HepG2 (cell line): ENCODE data around the gene CHEK2. TPM values are rescaled to one million over a fixed set of nuclear protein-coding genes. Genes with fewer than 3 reads are reported as not detected.

Experiments used
- ATAC-seq: fragments of 200-7000 bp; cut with Tn5 transposase; 3 replicates; pipeline ENCODE4 v1.9.1; 2020; ENCODE audit warnings: mild to moderate bottlenecking, moderate library complexity
- BruUV-seq: library from RNA; stranded (reverse); fragments of 400-500 nt; replicated peaks from 2 replicates; lab custom pipeline; 2021; lab: Mats Ljungman, UMichigan
- CTCF ChIA-PET: fragments of 300-600 bp; formaldehyde crosslinking; extraction: SDS; loops from one replicate; lab custom pipeline; 2021; ENCODE audit warnings: low total read pairs, inconsistent platforms, low intra/inter-chr PET ratio; lab: Yijun Ruan, JAX
- POLR2A ChIA-PET: fragments of 350-600 bp; sonication (Branson Sonifier 250); formaldehyde crosslinking; loops from one replicate; lab custom pipeline; 2020; ENCODE audit warnings: antibody characterized with exemption, inconsistent platforms; lab: Yijun Ruan, JAX
- DNase-seq: peaks from one replicate; pipeline ENCODE4 v3.0.0-alpha.2; 2015; ENCODE audit warnings: low spot score
- FAIRE-seq: peaks from 3 replicates; lab custom pipeline; 2011; peaks lifted over from hg19 to GRCh38; lab: Jason Lieb, UNC
- H2AFZ ChIP-seq: one replicate; pipeline ENCODE4 v1.6.1; 2011; ENCODE audit warnings: low read length, inconsistent platforms
- H3K27ac ChIP-seq: fragments of 300-600 bp; 3 replicates; pipeline ENCODE4 v1.8.0; 2011; ENCODE audit warnings: mixed run types, mild to moderate bottlenecking, mixed read lengths, low read length, inconsistent platforms; ENCODE audit not compliant: insufficient read depth; ENCODE audit errors: extremely low read length
- H3K27me3 ChIP-seq, 2 experiments: fragments of 200-600 bp in 1 of 2; 2 replicates in 1 of 2; 3 replicates in 1 of 2; pipeline versions ENCODE4 v1.6.0 to v1.8.0; 2011; ENCODE audit warnings: low read length in 2 of 2, mild to moderate bottlenecking in 2 of 2, moderate library complexity in 2 of 2, inconsistent platforms in 1 of 2; ENCODE audit not compliant: insufficient read depth in 2 of 2, control insufficient read depth in 1 of 2
- H3K36me3 ChIP-seq, 2 experiments: fragments of 200-600 bp in 1 of 2; replicated peaks in 1 of 2; 2 replicates in 1 of 2; 3 replicates in 1 of 2; pipeline versions ENCODE4 v1.5.1 to v1.8.0; 2011; ENCODE audit warnings: low read length in 2 of 2, inconsistent platforms in 1 of 2; ENCODE audit not compliant: insufficient read depth in 2 of 2, control insufficient read depth in 1 of 2
- H3K4me1 ChIP-seq: 2 replicates; pipeline ENCODE4 v1.5.1; 2012; ENCODE audit warnings: low read length, inconsistent platforms; ENCODE audit not compliant: insufficient read depth
- H3K4me2 ChIP-seq: 2 replicates; pipeline ENCODE4 v1.6.0; 2011; ENCODE audit warnings: low read depth, low read length, inconsistent platforms
- H3K4me3 ChIP-seq, 3 experiments: fragments of 200-600 bp in 1 of 3; sonication (generic), shearing (Covaris generic) in 1 of 3; replicated peaks in 1 of 3; 2 replicates each; pipeline ENCODE4 v1.5.1; 2011 to 2016; ENCODE audit warnings: low read length in 3 of 3, inconsistent platforms in 2 of 3, low read depth in 2 of 3, mild to moderate bottlenecking in 2 of 3, control low read depth in 1 of 3, mixed read lengths in 1 of 3; ENCODE audit not compliant: insufficient read depth in 1 of 3
- H3K79me2 ChIP-seq: one replicate; pipeline ENCODE4 v1.6.1; 2011; ENCODE audit warnings: low read length, inconsistent platforms; ENCODE audit not compliant: insufficient read depth
- H3K9ac ChIP-seq: 2 replicates; pipeline ENCODE4 v1.6.0; 2011; ENCODE audit warnings: mild to moderate bottlenecking, low read depth, low read length, inconsistent platforms; ENCODE audit not compliant: insufficient read depth
- H3K9me3 ChIP-seq: 2 replicates; pipeline ENCODE4 v1.5.1; 2012; ENCODE audit warnings: mild to moderate bottlenecking, low read length
- H4K20me1 ChIP-seq: 2 replicates; pipeline ENCODE4 v1.6.0; 2011; ENCODE audit warnings: inconsistent platforms, mild to moderate bottlenecking, low read length, moderate library complexity; ENCODE audit not compliant: insufficient read depth
- E2F1 ChIP-seq: sonication (generic); formaldehyde crosslinking; IDR thresholded peaks from 2 replicates; pipeline ENCODE4 v1.5.0; 2020; ENCODE audit warnings: missing genetic modification reagents
- ETV5 ChIP-seq: IDR thresholded peaks from 2 replicates; pipeline ENCODE4 v1.6.1; 2018; ENCODE audit warnings: missing biosample characterization, missing genetic modification reagents, inconsistent platforms, borderline replicate concordance
- KAT7 ChIP-seq: IDR thresholded peaks from 2 replicates; pipeline ENCODE4 v1.6.1; 2018; ENCODE audit warnings: borderline replicate concordance, missing compliant biosample characterization
- KDM6A ChIP-seq: IDR thresholded peaks from 2 replicates; pipeline ENCODE4 v1.6.1; 2016; ENCODE audit warnings: low read depth
- SALL2 ChIP-seq: sonication (generic); formaldehyde crosslinking; IDR thresholded peaks from 2 replicates; pipeline ENCODE4 v1.8.1; 2023; ENCODE audit warnings: mild to moderate bottlenecking, missing genetic modification reagents, inconsistent platforms
- SMC3 ChIP-seq: IDR thresholded peaks from 2 replicates; pipeline ENCODE4 v1.6.1; 2011; ENCODE audit warnings: low read length, improper control_type of control experiment
- THAP11 ChIP-seq: IDR thresholded peaks from 2 replicates; pipeline ENCODE4 v1.6.1; 2016; ENCODE audit warnings: missing biosample characterization, missing genetic modification reagents
- ZBTB8A ChIP-seq: sonication (generic); formaldehyde crosslinking; IDR thresholded peaks from 2 replicates; pipeline ENCODE4 v1.4.0; 2020; ENCODE audit warnings: mild to moderate bottlenecking, low read depth, missing genetic modification reagents, borderline replicate concordance
- ZNF761 ChIP-seq: sonication (generic); formaldehyde crosslinking; conservative IDR thresholded peaks from 2 replicates; pipeline ENCODE4 v1.4.0; 2020; ENCODE audit warnings: mild to moderate bottlenecking, missing genetic modification reagents
- WGBS: methylation state at CpG from one replicate; pipeline ENCODE4 v1.1.6; 2017; ENCODE audit warnings: low lambda C conversion rate; 5-methylcytosine and 5-hydroxymethylcytosine counted together
- in situ Hi-C: cut with HindIII; loops from 2 replicates; pipeline ENCODE4 v1.10.0; 2017; ENCODE audit warnings: low pct_unique_long_range_greater_than_20kb; ENCODE audit not compliant: extremely low pct_ligation_motif_present
- intact Hi-C: fragments of 100-400 bp; cut with micrococcal nuclease; formaldehyde crosslinking; loops from one replicate; pipeline ENCODE4 v1.10.0; 2022; ENCODE audit not compliant: unreplicated experiment
- polyA plus RNA-seq, 8 experiments: library from polyadenylated mRNA; depleted of rRNA in 3 of 8; stranded (reverse) in 7 of 8; unstranded in 1 of 8; fragments of >200 nt; fragmentation: Illumina TruSeq in 4 of 8; extraction: Trizol in 4 of 8; gene quantifications; 2 replicates each; pipeline versions ENCODE4 v1.2.1 to v1.2.3, GENCODE V29; 2011 to 2016; ENCODE audit warnings: low read depth in 4 of 8, missing spikeins in 1 of 8, mixed read lengths in 1 of 8; ENCODE audit not compliant: insufficient read depth in 1 of 8
- total RNA-seq, 5 experiments: library from RNA; depleted of rRNA; stranded (reverse); fragments of >200 nt; fragmentation: Illumina TruSeq; extraction: Trizol; gene quantifications; 2 replicates each; pipeline ENCODE4 v1.2.3, GENCODE V29; 2016; ENCODE audit warnings: low read depth in 1 of 5
- TF ChIP-seq, protein P1 (sequence below): sonication (generic); formaldehyde crosslinking; IDR thresholded peaks from 2 replicates; pipeline ENCODE4 v1.8.0; 2022; ENCODE audit warnings: mild to moderate bottlenecking, missing genetic modification reagents, moderate library complexity
- TF ChIP-seq, protein P2 (sequence below), 2 experiments: sonication (generic) in 1 of 2; formaldehyde crosslinking in 1 of 2; IDR thresholded peaks; 2 replicates each; pipeline versions ENCODE4 v1.4.0 to v1.6.1; 2016 to 2020; ENCODE audit warnings: borderline replicate concordance in 1 of 2, low read depth in 1 of 2, mild to moderate bottlenecking in 1 of 2, missing genetic modification reagents in 1 of 2
- TF ChIP-seq, protein P3 (sequence below): sonication (generic); formaldehyde crosslinking; IDR thresholded peaks from 2 replicates; pipeline ENCODE4 v1.5.1; 2020; ENCODE audit warnings: missing genetic modification reagents, mild to moderate bottlenecking, borderline replicate concordance

CHEK2 gene
- total and polyA plus RNA-seq, 2 of the 13 experiments (the other 11 are each of a cell fraction or from before 2014, with no cell fraction given): 27.0 to 40.5 TPM

DNA sequence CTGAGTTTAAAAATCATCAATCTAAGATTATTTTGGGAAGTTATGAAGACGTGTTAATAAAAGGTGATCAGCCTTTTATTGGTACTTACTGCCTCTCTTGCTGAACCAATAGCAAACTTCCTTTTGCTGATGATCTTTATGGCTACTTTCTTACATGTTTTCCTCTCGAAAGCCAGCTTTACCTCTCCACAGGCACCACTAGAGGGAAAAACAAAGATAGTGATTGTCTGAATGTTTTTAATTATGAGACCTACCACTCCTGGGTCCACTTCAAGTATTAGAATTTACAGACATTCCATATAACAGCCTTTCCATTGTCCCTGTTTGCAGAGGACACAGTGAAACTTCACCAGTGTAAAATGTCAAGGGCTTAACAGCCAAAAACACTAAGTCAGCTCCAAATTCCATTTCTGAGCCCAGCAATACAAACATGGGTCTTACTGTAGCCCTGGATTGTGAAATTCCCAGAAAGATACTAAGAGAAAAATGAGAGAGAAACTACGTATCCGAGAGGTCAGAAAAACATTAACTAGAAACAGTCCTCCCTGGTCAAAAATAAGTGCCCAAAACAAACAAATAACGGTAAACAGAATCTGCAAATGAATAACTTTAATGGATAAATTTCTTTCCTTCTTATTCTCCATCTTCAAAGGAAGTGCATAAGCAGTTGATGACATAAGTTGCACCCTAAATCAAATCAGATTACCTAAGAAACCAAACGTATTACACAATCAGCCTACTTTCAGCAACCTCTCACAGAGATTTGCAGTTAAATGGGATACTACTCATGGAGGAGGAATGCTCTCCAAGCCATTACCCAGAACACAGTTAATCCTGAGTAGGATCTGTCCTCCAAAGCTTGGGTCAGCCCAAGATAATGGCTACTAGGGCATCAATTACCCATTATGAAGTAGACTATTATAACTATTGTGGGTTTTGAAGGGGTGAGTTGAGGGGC, 29.5 kb downstream of the CHEK2 start:
- H3K4me1 ChIP-seq: peaks cover 33% of the 10 kb centered on the region
- H3K79me2 ChIP-seq: no peaks in the 10 kb centered on the region
- no peaks in the 10 kb centered on the region for H4K20me1 ChIP-seq
- no peaks in the 10 kb centered on the region for H3K9me3 ChIP-seq
- peak; percentile 97 for DNase-seq
- peak overlapping the region; percentile 72 for H3K27ac ChIP-seq
- no peak overlapping the region for H2AFZ ChIP-seq
- 4% methylated on average over 6 of the region's 6 CpGs for WGBS
- peak; percentile 66 for FAIRE-seq
- intact Hi-C loops (no loop called here), in situ Hi-C loops (no loop called here)
- POLR2A ChIA-PET: interaction anchor here (1.2 to 1.5 kb wide), 3 partner anchors 32 to 88 kb away, joined by 3 to 4 read pairs (median 4); partner anchors contain the start of genes CCDC117, TTC28 and XBP1
- peaks cover 4 to 19% of the 10 kb centered on the region in 2 experiments; a peak in 4 of 5 replicates for H3K36me3 ChIP-seq
- peak; percentile 97 for ATAC-seq
- CTCF ChIA-PET: no interaction called here
- BruUV-seq: no TSS peak
- no peaks in the 10 kb centered on the region for H3K27me3 ChIP-seq
- peak overlapping the region; percentile 61 for H3K4me2 ChIP-seq
- H3K9ac ChIP-seq: peak overlapping the region; percentile 14
- H3K4me3 ChIP-seq: peak overlapping the region; percentile 27 to 39 (median 39); a peak in 4 of 6 replicates
- TF ChIP-seq E2F1: no peak
- TF ChIP-seq, protein P1, sequence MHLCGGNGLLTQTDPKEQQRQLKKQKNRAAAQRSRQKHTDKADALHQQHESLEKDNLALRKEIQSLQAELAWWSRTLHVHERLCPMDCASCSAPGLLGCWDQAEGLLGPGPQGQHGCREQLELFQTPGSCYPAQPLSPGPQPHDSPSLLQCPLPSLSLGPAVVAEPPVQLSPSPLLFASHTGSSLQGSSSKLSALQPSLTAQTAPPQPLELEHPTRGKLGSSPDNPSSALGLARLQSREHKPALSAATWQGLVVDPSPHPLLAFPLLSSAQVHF (CRISPR knock-in tag): no peak
- no peak for TF ChIP-seq KAT7 (CRISPR knock-in tag)
- no peak for TF ChIP-seq SALL2 (CRISPR knock-in tag)
- TF ChIP-seq THAP11 (CRISPR knock-in tag): peak; percentile 49
- TF ChIP-seq, protein P2, sequence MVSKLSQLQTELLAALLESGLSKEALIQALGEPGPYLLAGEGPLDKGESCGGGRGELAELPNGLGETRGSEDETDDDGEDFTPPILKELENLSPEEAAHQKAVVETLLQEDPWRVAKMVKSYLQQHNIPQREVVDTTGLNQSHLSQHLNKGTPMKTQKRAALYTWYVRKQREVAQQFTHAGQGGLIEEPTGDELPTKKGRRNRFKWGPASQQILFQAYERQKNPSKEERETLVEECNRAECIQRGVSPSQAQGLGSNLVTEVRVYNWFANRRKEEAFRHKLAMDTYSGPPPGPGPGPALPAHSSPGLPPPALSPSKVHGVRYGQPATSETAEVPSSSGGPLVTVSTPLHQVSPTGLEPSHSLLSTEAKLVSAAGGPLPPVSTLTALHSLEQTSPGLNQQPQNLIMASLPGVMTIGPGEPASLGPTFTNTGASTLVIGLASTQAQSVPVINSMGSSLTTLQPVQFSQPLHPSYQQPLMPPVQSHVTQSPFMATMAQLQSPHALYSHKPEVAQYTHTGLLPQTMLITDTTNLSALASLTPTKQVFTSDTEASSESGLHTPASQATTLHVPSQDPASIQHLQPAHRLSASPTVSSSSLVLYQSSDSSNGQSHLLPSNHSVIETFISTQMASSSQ (IDR thresholded peaks at IDR 0.05; ENCODE audit: low read depth): no peak
- TF ChIP-seq, protein P2 (CRISPR knock-in tag; IDR thresholded peaks at IDR 0.05; ENCODE audit: borderline replicate concordance): peak; percentile 47; the same call in 1 of the 2 replicates
- TF ChIP-seq, protein P3, sequence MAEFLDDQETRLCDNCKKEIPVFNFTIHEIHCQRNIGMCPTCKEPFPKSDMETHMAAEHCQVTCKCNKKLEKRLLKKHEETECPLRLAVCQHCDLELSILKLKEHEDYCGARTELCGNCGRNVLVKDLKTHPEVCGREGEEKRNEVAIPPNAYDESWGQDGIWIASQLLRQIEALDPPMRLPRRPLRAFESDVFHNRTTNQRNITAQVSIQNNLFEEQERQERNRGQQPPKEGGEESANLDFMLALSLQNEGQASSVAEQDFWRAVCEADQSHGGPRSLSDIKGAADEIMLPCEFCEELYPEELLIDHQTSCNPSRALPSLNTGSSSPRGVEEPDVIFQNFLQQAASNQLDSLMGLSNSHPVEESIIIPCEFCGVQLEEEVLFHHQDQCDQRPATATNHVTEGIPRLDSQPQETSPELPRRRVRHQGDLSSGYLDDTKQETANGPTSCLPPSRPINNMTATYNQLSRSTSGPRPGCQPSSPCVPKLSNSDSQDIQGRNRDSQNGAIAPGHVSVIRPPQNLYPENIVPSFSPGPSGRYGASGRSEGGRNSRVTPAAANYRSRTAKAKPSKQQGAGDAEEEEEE (CRISPR knock-in tag): no peak
- peak; percentile 30; the same call in 1 of the 2 replicates for TF ChIP-seq ZBTB8A (CRISPR knock-in tag)
- peak; percentile 7 for TF ChIP-seq SMC3
- 0 out of 2 replicates have a peak, but pooled peaks have one; percentile 49 for TF ChIP-seq ZNF761 (CRISPR knock-in tag)
- 0 out of 2 replicates have a peak, but pooled peaks have one; percentile 16 for TF ChIP-seq KDM6A (CRISPR knock-in tag)
- TF ChIP-seq ETV5: no peak; the same call in 1 of the 2 replicates
